ENCODE data around the gene MOGAT3.

Gene MOGAT3

GRCh38 chr7:101233907-101234547, 33.2 kb upstream of the MOGAT3 start:
- no peak for DNase-seq (ENCODE audit: low read depth)

- DNase-seq (ENCODE audit: low read depth), result no peak
Observed at GRCh38 chr7:101232141-101232850, 31.5 kb upstream of the MOGAT3 start.

GRCh38 chr7:101231644-101232043, 30.8 kb upstream of the MOGAT3 start:
- no peak for DNase-seq (ENCODE audit: low read depth)

GRCh38 chr7:101226721-101227120, 25.9 kb upstream of the MOGAT3 start:
- no peak for DNase-seq (ENCODE audit: low read depth)

- no peak for DNase-seq (ENCODE audit: low read depth)
Observed at GRCh38 chr7:101225650-101226049, 24.8 kb upstream of the MOGAT3 start.

- DNase-seq (ENCODE audit: low read depth), result no peak
Observed at GRCh38 chr7:101223528-101223927, 22.7 kb upstream of the MOGAT3 start.

- no peak for DNase-seq (ENCODE audit: low read depth)
Observed at GRCh38 chr7:101222275-101222830, 21.5 kb upstream of the MOGAT3 start.

- no peak for DNase-seq (ENCODE audit: low read depth)
Observed at GRCh38 chr7:101220295-101220694, 19.5 kb upstream of the MOGAT3 start.

- no peak for DNase-seq (ENCODE audit: low read depth)
Observed at GRCh38 chr7:101218236-101219125, 17.6 kb upstream of the MOGAT3 start.

GRCh38 chr7:101217388-101218235, 16.8 kb upstream of the MOGAT3 start, which contains the start of the genes PLOD3 and ZNHIT1:
Gene PLOD3, minus strand, starts transcription at chr7:101217581. Its CDS starts 307 bp downstream, at chr7:101217274.
Gene ZNHIT1, plus strand, starts transcription at chr7:101218165. Its CDS starts 31 bp downstream, at chr7:101218196.
- DNase-seq (ENCODE audit: low read depth), result peak; percentile 94

- DNase-seq (ENCODE audit: low read depth), result no peak
Observed at GRCh38 chr7:101216860-101217387, 16.1 kb upstream of the MOGAT3 start.

- no peak for DNase-seq (ENCODE audit: low read depth)
Observed at GRCh38 chr7:101216001-101216859, 15.4 kb upstream of the MOGAT3 start.

GRCh38 chr7:101212014-101212413, 11.2 kb upstream of the MOGAT3 start:
- no peak for DNase-seq (ENCODE audit: low read depth)

GRCh38 chr7:101211501-101211900, 10.7 kb upstream of the MOGAT3 start:
- no peak for DNase-seq (ENCODE audit: low read depth)

- no peak for DNase-seq (ENCODE audit: low read depth)
Observed at GRCh38 chr7:101210143-101210542, 9.3 kb upstream of the MOGAT3 start.

GRCh38 chr7:101208794-101209193, 8.0 kb upstream of the MOGAT3 start:
- no peak for DNase-seq (ENCODE audit: low read depth)

- DNase-seq (ENCODE audit: low read depth), result no peak
Observed at GRCh38 chr7:101207459-101207858, 6.6 kb upstream of the MOGAT3 start.

GRCh38 chr7:101206665-101207042, 5.8 kb upstream of the MOGAT3 start:
- no peak for DNase-seq (ENCODE audit: low read depth)

GRCh38 chr7:101205901-101206664, 5.2 kb upstream of the MOGAT3 start:
- DNase-seq (ENCODE audit: low read depth), result no peak

Data from activated gamma-delta T cell treated with anti-CD3 and anti-CD28 coated beads, Interleukin-2, amount 50 U/mL, for 16 hours (primary cell).